OCI-LY3 (cell line): ENCODE measurements around the gene PCBD2.

ENCODE experiments used
- CTCF ChIP-seq: fragments of 200-600, 300-600 bp; sonication (generic); IDR thresholded peaks from 2 replicates; pipeline ENCODE4 v1.5.1; 2014; ENCODE audit warnings: antibody characterized with exemption, low read length, low read depth
- EZH2phosphoT487 ChIP-seq: fragments of 200-600 bp; shearing (Covaris generic); IDR thresholded peaks from 2 replicates; pipeline ENCODE4 v1.6.1; 2018; ENCODE audit warnings: antibody characterized with exemption, mixed run types, low read depth

- TF ChIP-seq CTCF (no peak), EZH2phosphoT487 (no peak)
Measured at GRCh38 chr5:134918861-134919260, 13.9 kb downstream of the PCBD2 start.
